CD14-positive monocyte (primary cell): ENCODE measurements around the gene VPS26C. TPM values are rescaled to one million over a fixed set of nuclear protein-coding genes. Genes with fewer than 3 reads are reported as not detected.

Source experiments
- DNase-seq, 3 donors: peaks; one replicate each; pipeline ENCODE4 v3.0.0-alpha.2; 2011 to 2022
- H2AFZ ChIP-seq: 2 replicates; pipeline ENCODE4 v1.6.0; 2012; ENCODE audit warnings: mild to moderate bottlenecking, low read depth, low read length, inconsistent platforms; ENCODE audit not compliant: insufficient read depth, poor library complexity, severe bottlenecking
- H3K27ac ChIP-seq, 2 donors: 1 replicate in 1 of 2; 2 replicates in 1 of 2; pipeline ENCODE4 v1.5.1; 2012 to 2013; ENCODE audit warnings: low read length in 2 of 2, control low read depth in 1 of 2, inconsistent platforms in 1 of 2, low read depth in 1 of 2, mild to moderate bottlenecking in 1 of 2
- H3K27me3 ChIP-seq, 2 donors: one replicate each; pipeline versions ENCODE4 v1.6.0 to v1.6.1; 2011 to 2013; ENCODE audit warnings: low read length in 2 of 2; ENCODE audit not compliant: control insufficient read depth in 2 of 2, insufficient read depth in 2 of 2
- H3K36me3 ChIP-seq, 2 donors: replicated peaks in 1 of 2; 1 replicate in 1 of 2; 2 replicates in 1 of 2; pipeline versions ENCODE4 v1.5.1 to v1.6.1; 2012 to 2013; ENCODE audit warnings: low read length in 2 of 2, control low read depth in 1 of 2, inconsistent platforms in 1 of 2, mild to moderate bottlenecking in 1 of 2; ENCODE audit not compliant: insufficient read depth in 2 of 2, control insufficient read depth in 1 of 2
- H3K4me1 ChIP-seq, 2 donors: 1 replicate in 1 of 2; 2 replicates in 1 of 2; pipeline versions ENCODE4 v1.5.1 to v1.6.1; 2012 to 2013; ENCODE audit warnings: low read length in 2 of 2, control low read depth in 1 of 2, inconsistent platforms in 1 of 2, mild to moderate bottlenecking in 1 of 2, moderate library complexity in 1 of 2; ENCODE audit not compliant: insufficient read depth in 2 of 2, control insufficient read depth in 1 of 2
- H3K4me2 ChIP-seq: replicated peaks from 2 replicates; pipeline ENCODE3; 2012; ENCODE audit warnings: low read length, moderate library complexity, mild to moderate bottlenecking; ENCODE audit not compliant: poor library complexity, severe bottlenecking; ENCODE audit errors: extremely low read depth
- H3K4me3 ChIP-seq, 3 experiments: fragments of 200-600 bp in 1 of 3; sonication (generic) in 1 of 3; replicated peaks in 1 of 3; 1 replicate in 2 of 3; 2 replicates in 1 of 3; pipeline ENCODE4 v1.5.1; 2011 to 2013; ENCODE audit warnings: low read length in 3 of 3, mild to moderate bottlenecking in 3 of 3, control low read depth in 2 of 3, low read depth in 2 of 3, inconsistent platforms in 1 of 3, moderate library complexity in 1 of 3
- H3K79me2 ChIP-seq: 2 replicates; pipeline ENCODE4 v1.6.0; 2012; ENCODE audit warnings: mild to moderate bottlenecking, control low read depth, inconsistent platforms, low read length, moderate library complexity; ENCODE audit not compliant: insufficient read depth
- H3K9ac ChIP-seq: 2 replicates; pipeline ENCODE4 v1.6.0; 2017; ENCODE audit warnings: low read length, mild to moderate bottlenecking; ENCODE audit not compliant: insufficient read depth, poor library complexity, severe bottlenecking
- H3K9me3 ChIP-seq, 2 donors: replicated peaks in 1 of 2; 1 replicate in 1 of 2; 2 replicates in 1 of 2; pipeline versions ENCODE4 v1.5.1 to v1.6.1; 2012 to 2013; ENCODE audit warnings: low read length in 2 of 2, control low read depth in 1 of 2; ENCODE audit not compliant: control insufficient read depth in 1 of 2, insufficient read depth in 1 of 2
- H4K20me1 ChIP-seq: 2 replicates; pipeline ENCODE4 v1.6.0; 2012; ENCODE audit warnings: mild to moderate bottlenecking, low read length, control low read depth, moderate library complexity; ENCODE audit not compliant: insufficient read depth
- H3K27ac Mint-ChIP-seq, 7 donors: one replicate each; pipeline ENCODE4 v1.8.0; 2020; ENCODE audit warnings: mild to moderate bottlenecking in 7 of 7, mixed read lengths in 7 of 7, moderate library complexity in 6 of 7, inconsistent platforms in 2 of 7
- H3K27me3 Mint-ChIP-seq, 3 donors: one replicate each; pipeline ENCODE4 v1.8.0; 2021 to 2022; ENCODE audit warnings: low read depth in 3 of 3, mild to moderate bottlenecking in 3 of 3, mixed read lengths in 3 of 3, moderate library complexity in 3 of 3, inconsistent platforms in 1 of 3
- H3K36me3 Mint-ChIP-seq, 2 donors: one replicate each; pipeline ENCODE4 v1.8.0; 2020; ENCODE audit warnings: mixed read lengths in 2 of 2, inconsistent platforms in 1 of 2, mild to moderate bottlenecking in 1 of 2
- H3K4me1 Mint-ChIP-seq: one replicate; pipeline ENCODE4 v1.8.0; 2020; ENCODE audit warnings: mild to moderate bottlenecking, mixed read lengths
- H3K4me3 Mint-ChIP-seq, 2 donors: one replicate each; pipeline ENCODE4 v1.8.0; 2020; ENCODE audit warnings: mild to moderate bottlenecking in 2 of 2, mixed read lengths in 2 of 2, moderate library complexity in 1 of 2
- H3K9me3 Mint-ChIP-seq, 7 donors: one replicate each; pipeline ENCODE4 v1.8.0; 2020 to 2022; ENCODE audit warnings: mixed read lengths in 7 of 7, mild to moderate bottlenecking in 6 of 7, moderate library complexity in 6 of 7, inconsistent platforms in 2 of 7
- WGBS: methylation state at CpG from one replicate; pipeline ENCODE4 v1.1.5; 2013; ENCODE audit warnings: missing lambda C conversion rate; ENCODE audit not compliant: insufficient coverage; 5-methylcytosine and 5-hydroxymethylcytosine counted together
- intact Hi-C, 2 donors: fragments of 100-400 bp; cut with micrococcal nuclease; formaldehyde crosslinking; loops; one replicate each; pipeline versions ENCODE4 v1.15.0 to v1.15.1; 2023
- polyA plus RNA-seq, 3 donors: library from polyadenylated mRNA; depleted of rRNA in 1 of 3; unstranded in 2 of 3; stranded (reverse) in 1 of 3; fragments of 300-500 nt in 2 of 3; fragments of >200 nt in 1 of 3; fragmentation: Illumina TruSeq in 2 of 3; gene quantifications; 1 replicate in 2 of 3; 2 replicates in 1 of 3; pipeline ENCODE4 v1.2.3, GENCODE V29; 2012 to 2021
- TF ChIP-seq, protein P1 (sequence below): fragments of 200-600 bp; IDR thresholded peaks from one replicate; pipeline ENCODE4 v1.8.0; 2022; ENCODE audit warnings: antibody characterized with exemption, mild to moderate bottlenecking

Gene VPS26C
- polyA plus RNA-seq, 3 donors, result 45.4 to 75.4 (median 69.3) TPM

DNA sequence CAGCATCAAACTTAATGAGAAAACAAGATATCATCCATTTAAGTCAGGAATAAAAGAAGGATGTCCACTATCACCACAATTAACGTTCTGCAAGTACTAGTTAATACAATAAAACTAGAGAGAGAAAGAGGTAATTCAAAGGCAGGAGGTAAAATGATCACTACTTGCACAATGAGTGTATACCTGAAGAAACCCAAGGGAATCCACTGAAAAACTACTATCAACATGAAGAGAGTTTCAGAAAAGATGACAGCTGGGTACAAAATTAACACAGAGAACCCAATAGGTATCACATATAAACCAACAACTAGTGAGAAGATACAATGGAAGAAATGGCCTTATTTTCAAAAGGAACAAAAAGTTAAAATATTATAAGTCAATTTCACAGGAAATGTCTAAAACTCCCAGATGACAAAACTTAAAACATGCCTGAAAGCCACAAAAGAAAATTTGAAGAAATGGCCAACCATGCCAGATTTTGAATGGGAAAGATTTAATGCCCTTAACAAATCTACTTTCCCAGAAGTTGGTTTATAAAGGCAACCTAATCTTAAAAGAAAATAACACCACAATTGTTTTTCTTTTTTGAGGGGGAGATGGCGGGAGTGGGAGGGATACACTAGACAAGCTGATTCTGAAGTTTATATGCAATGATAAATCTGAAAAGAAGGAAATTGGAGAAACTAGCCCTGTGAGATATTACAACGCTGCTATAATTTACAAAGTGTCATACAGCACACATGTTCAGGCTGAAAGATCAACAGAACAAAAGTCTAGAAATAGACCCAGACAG is 17.8 kb downstream of the VPS26C start:
- Histone ChIP-seq H3K9ac (no peak overlapping the region), H3K4me3 (no peak overlapping the region), H3K27ac (no peak overlapping the region), H2AFZ (no peak overlapping the region), H3K36me3 (no peaks in the 10 kb centered on the region), H3K4me1 (peaks cover 17 to 24% of the 10 kb centered on the region in 2 donors), H3K9me3 (no peaks in the 10 kb centered on the region), H4K20me1 (peaks cover 90% of the 10 kb centered on the region), H3K27me3 (no peaks in the 10 kb centered on the region), H3K4me2 (no peak overlapping the region), H3K79me2 (peaks cover 93% of the 10 kb centered on the region)
- no CpG with 5 or more reads among the region's 3 CpGs for WGBS
- H3K27ac Mint-ChIP-seq, result peak overlapping the region in 2 of 7 donors; percentile 25 to 48
- H3K4me3 Mint-ChIP-seq, result no peak overlapping the region
- intact Hi-C loops, result loop anchor here in 1 of 2 donors (10.0 kb wide), 1 partner anchor 205 kb away; no protein-coding TSS in a partner anchor
- H3K9me3 Mint-ChIP-seq, result no peaks in the 10 kb centered on the region
- no peak for DNase-seq
- peaks cover 7 to 13% of the 10 kb centered on the region in 2 donors for H3K36me3 Mint-ChIP-seq
- no peaks in the 10 kb centered on the region for H3K27me3 Mint-ChIP-seq
- TF ChIP-seq, protein P1, sequence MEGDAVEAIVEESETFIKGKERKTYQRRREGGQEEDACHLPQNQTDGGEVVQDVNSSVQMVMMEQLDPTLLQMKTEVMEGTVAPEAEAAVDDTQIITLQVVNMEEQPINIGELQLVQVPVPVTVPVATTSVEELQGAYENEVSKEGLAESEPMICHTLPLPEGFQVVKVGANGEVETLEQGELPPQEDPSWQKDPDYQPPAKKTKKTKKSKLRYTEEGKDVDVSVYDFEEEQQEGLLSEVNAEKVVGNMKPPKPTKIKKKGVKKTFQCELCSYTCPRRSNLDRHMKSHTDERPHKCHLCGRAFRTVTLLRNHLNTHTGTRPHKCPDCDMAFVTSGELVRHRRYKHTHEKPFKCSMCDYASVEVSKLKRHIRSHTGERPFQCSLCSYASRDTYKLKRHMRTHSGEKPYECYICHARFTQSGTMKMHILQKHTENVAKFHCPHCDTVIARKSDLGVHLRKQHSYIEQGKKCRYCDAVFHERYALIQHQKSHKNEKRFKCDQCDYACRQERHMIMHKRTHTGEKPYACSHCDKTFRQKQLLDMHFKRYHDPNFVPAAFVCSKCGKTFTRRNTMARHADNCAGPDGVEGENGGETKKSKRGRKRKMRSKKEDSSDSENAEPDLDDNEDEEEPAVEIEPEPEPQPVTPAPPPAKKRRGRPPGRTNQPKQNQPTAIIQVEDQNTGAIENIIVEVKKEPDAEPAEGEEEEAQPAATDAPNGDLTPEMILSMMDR, result no peak
- H3K4me1 Mint-ChIP-seq, result peaks cover 49% of the 10 kb centered on the region

DNA sequence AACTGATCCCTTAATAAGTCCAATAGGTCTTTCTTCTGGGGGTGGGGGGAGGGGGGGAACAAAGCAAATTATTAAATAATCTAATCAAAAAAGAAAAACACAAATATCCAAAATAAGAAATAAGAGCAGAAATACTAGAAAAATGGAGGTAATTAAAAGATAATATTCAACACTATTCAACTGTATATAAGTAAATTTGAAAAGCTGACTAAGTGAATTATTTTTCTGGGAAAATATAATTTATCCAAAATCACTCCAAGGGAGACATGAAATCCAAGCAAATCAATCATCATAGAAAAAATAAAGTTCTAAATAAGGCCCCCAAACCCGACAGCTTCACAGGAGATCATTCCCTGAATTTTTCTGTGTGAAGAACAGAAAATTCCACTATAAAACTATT is 18.8 kb downstream of the VPS26C start:
- no CpG with 5 or more reads among the region's 1 CpG for WGBS
- TF ChIP-seq, protein P1, result no peak

More for the DNA sequence above, 18.8 kb downstream of the VPS26C start:
- Histone ChIP-seq H2AFZ (no peak overlapping the region), H3K9me3 (no peaks in the 10 kb centered on the region), H3K4me2 (no peak overlapping the region), H4K20me1 (peaks cover 94% of the 10 kb centered on the region), H3K9ac (no peak overlapping the region), H3K4me1 (peaks cover 17 to 24% of the 10 kb centered on the region in 2 donors), H3K79me2 (peaks cover 93% of the 10 kb centered on the region), H3K27ac (no peak overlapping the region), H3K4me3 (no peak overlapping the region), H3K36me3 (no peaks in the 10 kb centered on the region), H3K27me3 (no peaks in the 10 kb centered on the region)
- H3K9me3 Mint-ChIP-seq, result no peaks in the 10 kb centered on the region
- DNase-seq, result no peak
- H3K27ac Mint-ChIP-seq, result peak overlapping the region in 1 of 7 donors; percentile 66
- H3K36me3 Mint-ChIP-seq, result peaks cover 13 to 22% of the 10 kb centered on the region in 2 donors
- no peak overlapping the region for H3K4me3 Mint-ChIP-seq
- intact Hi-C loops, result loop anchor here in 1 of 2 donors (10.0 kb wide), 1 partner anchor 207 kb away; no protein-coding TSS in a partner anchor
- H3K27me3 Mint-ChIP-seq, result no peaks in the 10 kb centered on the region
- H3K4me1 Mint-ChIP-seq, result peaks cover 50% of the 10 kb centered on the region
